HEK293 (cell line): ENCODE measurements around the gene MED17.
A peak's percentile ranks its signal among the peaks of the same experiment; 100 is the strongest.

ENCODE experiments used
- CTCF ChIA-PET: fragments of 350-600 bp; formaldehyde crosslinking; extraction: SDS; loops from one replicate; lab custom pipeline; 2021; ENCODE audit warnings: antibody characterized with exemption; lab: Yijun Ruan, JAX
- POLR2A ChIA-PET: fragments of 300-600 bp; formaldehyde crosslinking; extraction: SDS; loops from one replicate; lab custom pipeline; 2020; ENCODE audit warnings: antibody characterized with exemption, inconsistent platforms; lab: Yijun Ruan, JAX
- H3K27ac ChIP-seq: fragments of 200-500 bp; sonication (Bioruptor generic); 2 replicates; pipeline ENCODE4 v1.5.1; 2014; ENCODE audit warnings: low read depth, low read length, control low read depth, inconsistent platforms; ENCODE audit errors: extremely low read depth
- H3K36me3 ChIP-seq, 2 experiments: fragments of 200-500 bp in 1 of 2; sonication (Bioruptor generic) in 1 of 2; 1 replicate in 1 of 2; 2 replicates in 1 of 2; pipeline ENCODE4 v1.5.1; 2014 to 2017; ENCODE audit warnings: inconsistent platforms in 2 of 2, low read length in 2 of 2; ENCODE audit not compliant: control insufficient read depth in 2 of 2, insufficient read depth in 1 of 2
- H3K4me1 ChIP-seq: fragments of 200-500 bp; sonication (Bioruptor generic); 2 replicates; pipeline ENCODE4 v1.5.1; 2014; ENCODE audit warnings: mild to moderate bottlenecking, low read length, inconsistent platforms; ENCODE audit not compliant: control insufficient read depth, insufficient read depth
- H3K4me3 ChIP-seq: 2 replicates; pipeline ENCODE4 v1.5.1; 2011; ENCODE audit warnings: low read depth, mild to moderate bottlenecking, control low read depth, low read length, moderate library complexity
- H3K9me3 ChIP-seq: fragments of 200-500 bp; sonication (Bioruptor generic); 2 replicates; pipeline ENCODE4 v1.5.1; 2014; ENCODE audit warnings: low read depth, low read length, inconsistent platforms; ENCODE audit not compliant: control insufficient read depth, insufficient read depth
- AEBP2 ChIP-seq: fragments of 450-650 bp; formaldehyde crosslinking; IDR thresholded peaks from 2 replicates; pipeline ENCODE4 v1.5.1; 2016; ENCODE audit warnings: missing biosample characterization, missing genetic modification characterization, borderline replicate concordance
- KLF1 ChIP-seq: fragments of 450-650 bp; formaldehyde crosslinking; IDR thresholded peaks from 2 replicates; pipeline ENCODE4 v1.5.1; 2016; ENCODE audit warnings: missing biosample characterization, missing genetic modification characterization
- KLF7 ChIP-seq: fragments of 450-650 bp; formaldehyde crosslinking; IDR thresholded peaks from 2 replicates; pipeline ENCODE4 v1.5.1; 2016; ENCODE audit warnings: missing biosample characterization, missing genetic modification characterization, borderline replicate concordance
- KLF9 ChIP-seq: fragments of 450-650 bp; formaldehyde crosslinking; IDR thresholded peaks from 2 replicates; pipeline ENCODE4 v1.5.1; 2016; ENCODE audit warnings: missing biosample characterization, missing genetic modification characterization, low read depth
- MZF1 ChIP-seq: fragments of 450-650 bp; formaldehyde crosslinking; IDR thresholded peaks from 2 replicates; pipeline ENCODE4 v1.5.1; 2017; ENCODE audit warnings: missing biosample characterization, missing genetic modification characterization, borderline replicate concordance
- REPIN1 ChIP-seq: fragments of 450-650 bp; formaldehyde crosslinking; IDR thresholded peaks from 2 replicates; pipeline ENCODE4 v1.5.1; 2017; ENCODE audit warnings: missing biosample characterization, missing genetic modification characterization, low read depth
- SCRT1 ChIP-seq: fragments of 450-650 bp; formaldehyde crosslinking; IDR thresholded peaks from 2 replicates; pipeline ENCODE4 v1.5.1; 2016; ENCODE audit warnings: missing biosample characterization, missing genetic modification characterization, borderline replicate concordance
- ZBTB21 ChIP-seq: fragments of 450-650 bp; formaldehyde crosslinking; IDR thresholded peaks from 2 replicates; pipeline ENCODE4 v1.5.1; 2017; ENCODE audit warnings: missing biosample characterization, missing genetic modification characterization
- ZFP37 ChIP-seq: fragments of 450-650 bp; formaldehyde crosslinking; IDR thresholded peaks from 2 replicates; pipeline ENCODE4 v1.5.1; 2016; ENCODE audit warnings: missing biosample characterization, missing genetic modification characterization
- ZFP69B ChIP-seq: fragments of 450-650 bp; formaldehyde crosslinking; IDR thresholded peaks from 2 replicates; pipeline ENCODE4 v1.5.1; 2016; ENCODE audit warnings: missing biosample characterization, missing genetic modification characterization
- ZNF18 ChIP-seq: fragments of 450-650 bp; formaldehyde crosslinking; IDR thresholded peaks from 2 replicates; pipeline ENCODE4 v1.5.1; 2016; ENCODE audit warnings: missing biosample characterization, missing genetic modification characterization
- ZNF221 ChIP-seq: fragments of 450-650 bp; formaldehyde crosslinking; IDR thresholded peaks from 2 replicates; pipeline ENCODE4 v1.5.1; 2017; ENCODE audit warnings: missing biosample characterization, missing genetic modification characterization, borderline replicate concordance
- ZNF302 ChIP-seq: fragments of 450-650 bp; formaldehyde crosslinking; IDR thresholded peaks from 2 replicates; pipeline ENCODE4 v1.5.1; 2016; ENCODE audit warnings: missing biosample characterization, missing genetic modification characterization, low read depth
- ZNF488 ChIP-seq: fragments of 450-650 bp; formaldehyde crosslinking; IDR thresholded peaks from 2 replicates; pipeline ENCODE4 v1.5.1; 2016; ENCODE audit warnings: missing biosample characterization, missing genetic modification characterization
- ZNF501 ChIP-seq: fragments of 450-650 bp; formaldehyde crosslinking; IDR thresholded peaks from 2 replicates; pipeline ENCODE4 v1.5.1; 2016; ENCODE audit warnings: missing biosample characterization, missing genetic modification characterization
- ZNF555 ChIP-seq: fragments of 450-650 bp; formaldehyde crosslinking; conservative IDR thresholded peaks from 2 replicates; pipeline ENCODE4 v1.5.1; 2017; ENCODE audit warnings: missing biosample characterization, mild to moderate bottlenecking, missing genetic modification characterization, inconsistent platforms
- ZNF692 ChIP-seq: fragments of 450-650 bp; formaldehyde crosslinking; IDR thresholded peaks from 2 replicates; pipeline ENCODE4 v1.5.1; 2016; ENCODE audit warnings: missing biosample characterization, missing genetic modification characterization
- ZNF837 ChIP-seq: fragments of 450-650 bp; formaldehyde crosslinking; IDR thresholded peaks from 2 replicates; pipeline ENCODE4 v1.5.1; 2016; ENCODE audit warnings: missing biosample characterization, missing genetic modification characterization

Gene MED17

GRCh38 chr11:93784145-93784934 is at the start of gene MED17 (continued):
- TF ChIP-seq ZNF837: no peak
- TF ChIP-seq ZFP37: peak; percentile 72
- TF ChIP-seq AEBP2 (tag by site-specific recombination): no peak

- POLR2A ChIA-PET: no interaction called here
- TF ChIP-seq ZNF18 (tag by site-specific recombination) (no peak), ZNF302 (tag by site-specific recombination) (no peak), KLF7 (tag by site-specific recombination) (no peak), REPIN1 (tag by site-specific recombination) (no peak), ZNF501 (tag by site-specific recombination) (no peak), ZBTB21 (tag by site-specific recombination) (no peak), SCRT1 (tag by site-specific recombination) (no peak), ZNF221 (tag by site-specific recombination) (no peak), KLF9 (no peak), ZNF555 (tag by site-specific recombination) (no peak), ZFP69B (tag by site-specific recombination) (no peak), ZNF488 (tag by site-specific recombination) (no peak), ZNF692 (tag by site-specific recombination) (no peak)
- TF ChIP-seq, all 188 proteins: peak for 0
- peaks cover 24 to 100% of the 10 kb centered on the region in 2 experiments for H3K36me3 ChIP-seq
- no peak overlapping the region for H3K4me3 ChIP-seq
- H3K9me3 ChIP-seq: no peaks in the 10 kb centered on the region
- no peak overlapping the region for H3K27ac ChIP-seq
- CTCF ChIA-PET: no interaction called here
- no peaks in the 10 kb centered on the region for H3K4me1 ChIP-seq
Observed at GRCh38 chr11:93734427-93735222, 49.5 kb upstream of the MED17 start.

- H3K4me3 ChIP-seq: no peak overlapping the region
Observed at GRCh38 chr11:93735627-93736026, 48.5 kb upstream of the MED17 start.

More at GRCh38 chr11:93735627-93736026, 48.5 kb upstream of the MED17 start:
- TF ChIP-seq MZF1 (tag by site-specific recombination) (peak; percentile 64; the same call in 1 of the 2 replicates), KLF1 (tag by site-specific recombination) (no peak)
- no peaks in the 10 kb centered on the region for H3K9me3 ChIP-seq
- ChIA-PET POLR2A (interaction anchor here (2.2 kb wide), 1 partner anchor 48 kb away, joined by 9 read pairs; the partner anchor contains the start of gene MED17), CTCF (interaction anchor here (0.8 kb wide), 1 partner anchor 14 kb away, joined by 3 read pairs; no protein-coding TSS in a partner anchor)
- H3K27ac ChIP-seq: no peak overlapping the region
- H3K4me1 ChIP-seq: no peaks in the 10 kb centered on the region
- H3K36me3 ChIP-seq: peaks cover 21 to 96% of the 10 kb centered on the region in 2 experiments
